PFSK-1 (cell line): ENCODE data around the gene NCOA1.

Source experiments
- POLR2AphosphoS5 ChIP-seq: IDR thresholded peaks from 2 replicates; pipeline ENCODE4 v1.6.1; 2012; ENCODE audit warnings: low read depth, mild to moderate bottlenecking, control low read depth, low read length, moderate library complexity
- TAF1 ChIP-seq: IDR thresholded peaks from 2 replicates; pipeline ENCODE4 v1.6.1; 2012; ENCODE audit warnings: low read length, control low read depth, borderline replicate concordance; ENCODE audit not compliant: insufficient read depth

- TF ChIP-seq TAF1 (no peak), POLR2AphosphoS5 (no peak)
Measured at GRCh38 chr2:24548058-24548457, 57.0 kb downstream of the NCOA1 start.
